ENCODE data around the gene KLHL13.
"Not testable (repeated sequence)": the region's sequence is repeated elsewhere in the genome, so short reads cannot be mapped to it uniquely, and the experiment has no call there.

DNA sequence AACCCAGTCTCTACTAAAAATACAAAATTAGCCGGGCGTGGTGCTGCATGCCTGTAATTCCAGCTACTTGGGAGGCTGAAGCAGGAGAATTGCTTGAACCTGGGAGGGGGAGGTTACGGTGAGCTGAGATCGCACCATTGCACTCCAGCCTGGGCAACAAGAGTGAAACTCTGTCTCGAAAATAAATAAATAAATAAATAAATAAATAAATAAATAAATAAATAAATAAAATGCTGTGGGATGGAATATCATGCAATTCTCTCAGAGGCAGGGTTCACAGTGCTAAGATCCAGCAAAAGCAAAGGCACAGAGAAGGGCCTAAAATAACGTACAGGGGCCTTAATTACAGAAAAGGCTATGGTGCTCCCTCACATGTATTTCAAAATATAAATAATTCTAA is 114.2 kb downstream of the KLHL13 start:
- TF ChIP-seq, protein P1, sequence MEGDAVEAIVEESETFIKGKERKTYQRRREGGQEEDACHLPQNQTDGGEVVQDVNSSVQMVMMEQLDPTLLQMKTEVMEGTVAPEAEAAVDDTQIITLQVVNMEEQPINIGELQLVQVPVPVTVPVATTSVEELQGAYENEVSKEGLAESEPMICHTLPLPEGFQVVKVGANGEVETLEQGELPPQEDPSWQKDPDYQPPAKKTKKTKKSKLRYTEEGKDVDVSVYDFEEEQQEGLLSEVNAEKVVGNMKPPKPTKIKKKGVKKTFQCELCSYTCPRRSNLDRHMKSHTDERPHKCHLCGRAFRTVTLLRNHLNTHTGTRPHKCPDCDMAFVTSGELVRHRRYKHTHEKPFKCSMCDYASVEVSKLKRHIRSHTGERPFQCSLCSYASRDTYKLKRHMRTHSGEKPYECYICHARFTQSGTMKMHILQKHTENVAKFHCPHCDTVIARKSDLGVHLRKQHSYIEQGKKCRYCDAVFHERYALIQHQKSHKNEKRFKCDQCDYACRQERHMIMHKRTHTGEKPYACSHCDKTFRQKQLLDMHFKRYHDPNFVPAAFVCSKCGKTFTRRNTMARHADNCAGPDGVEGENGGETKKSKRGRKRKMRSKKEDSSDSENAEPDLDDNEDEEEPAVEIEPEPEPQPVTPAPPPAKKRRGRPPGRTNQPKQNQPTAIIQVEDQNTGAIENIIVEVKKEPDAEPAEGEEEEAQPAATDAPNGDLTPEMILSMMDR (IDR thresholded peaks at IDR 0.05) = not testable (repeated sequence)
- TF ChIP-seq POLR2A (IDR thresholded peaks at IDR 0.05) = not testable (repeated sequence)

Data from ovary (tissue), 3 donors.